Fibroblast of skin of right biceps (primary cell): Measurements from ENCODE around the gene SLC7A5.
"Not testable (repeated sequence)": the region's sequence is repeated elsewhere in the genome, so short reads cannot be mapped to it uniquely, and the experiment has no call there.

Experiments
- DNase-seq: peaks from one replicate; pipeline ENCODE4 v3.0.0-alpha.2; 2013

Gene SLC7A5

GRCh38 chr16:87869061-87869878, at the start of gene SLC7A5:
TSS of gene SLC7A5 (minus strand) at chr16:87869507. CDS start at chr16:87869422, 85 bp downstream.
- DNase-seq, result peak; percentile 89

DNA sequence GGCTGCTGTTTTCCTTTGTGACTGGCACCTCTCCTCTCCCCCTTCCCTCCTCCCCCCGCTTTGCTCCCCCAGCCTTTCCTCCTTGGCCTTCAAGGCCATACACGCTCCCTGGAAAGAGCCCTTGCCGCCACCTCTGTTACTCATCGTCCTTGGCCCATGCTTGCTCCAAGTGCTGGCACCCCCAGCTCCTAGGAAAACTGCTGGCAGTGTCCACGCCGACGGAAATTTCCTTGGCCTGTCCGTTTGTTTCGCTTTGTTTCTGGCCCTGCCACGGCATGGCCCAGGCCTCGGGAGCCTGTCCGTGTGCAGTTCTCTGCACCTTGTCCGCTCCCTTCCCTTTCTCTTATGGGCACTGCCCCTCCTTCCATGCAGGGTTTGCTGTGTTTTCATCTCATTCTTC, 49.0 kb upstream of the SLC7A5 start:
- DNase-seq, result no peak

DNA sequence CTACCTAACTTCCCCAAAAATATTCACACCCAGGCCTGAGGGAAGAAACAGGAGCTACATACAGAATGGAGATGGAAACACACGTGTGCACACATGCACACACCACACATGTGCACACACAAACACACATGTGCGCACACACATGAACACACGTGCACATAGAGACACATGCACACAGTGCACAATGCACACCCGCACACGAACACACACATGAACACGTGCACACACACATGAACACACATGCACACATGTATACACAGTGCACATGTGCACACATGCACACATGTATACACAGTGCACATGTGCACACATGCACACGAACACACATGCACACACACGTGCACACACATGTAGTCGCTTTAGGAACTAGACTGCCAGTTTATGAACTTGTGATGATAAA, 48.2 kb upstream of the SLC7A5 start:
- DNase-seq, result no peak

- DNase-seq, result no peak
Measured at GRCh38 chr16:87914812-87915211, 45.5 kb upstream of the SLC7A5 start.

- DNase-seq, result not testable (repeated sequence)
Measured at GRCh38 chr16:87914021-87914725, 44.9 kb upstream of the SLC7A5 start.

DNA sequence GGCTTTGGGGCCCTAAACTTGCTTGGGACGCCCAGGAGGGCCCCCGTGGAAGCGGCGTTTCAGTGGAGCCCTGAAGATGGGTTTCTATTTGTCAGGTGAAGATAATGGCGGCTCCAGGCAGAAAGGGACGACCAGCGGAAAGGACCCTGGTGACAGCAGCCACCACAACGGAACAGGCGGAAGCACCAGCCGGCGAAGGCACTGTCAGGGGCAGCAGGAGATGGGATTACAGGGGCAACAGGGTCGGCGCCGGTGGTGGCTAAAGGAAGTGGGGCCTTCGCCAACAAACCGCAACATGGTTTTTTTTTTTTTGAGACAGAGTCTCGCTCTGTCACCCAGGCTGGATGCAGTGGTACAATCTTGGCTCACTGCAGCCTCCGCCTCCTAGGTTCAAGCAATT, 43.4 kb upstream of the SLC7A5 start:
- not testable (repeated sequence) for DNase-seq

GRCh38 chr16:87911106-87911763, 41.9 kb upstream of the SLC7A5 start:
- peak; percentile 67 for DNase-seq

GRCh38 chr16:87909203-87909935, 40.1 kb upstream of the SLC7A5 start:
- DNase-seq, result peak; percentile 55

DNA sequence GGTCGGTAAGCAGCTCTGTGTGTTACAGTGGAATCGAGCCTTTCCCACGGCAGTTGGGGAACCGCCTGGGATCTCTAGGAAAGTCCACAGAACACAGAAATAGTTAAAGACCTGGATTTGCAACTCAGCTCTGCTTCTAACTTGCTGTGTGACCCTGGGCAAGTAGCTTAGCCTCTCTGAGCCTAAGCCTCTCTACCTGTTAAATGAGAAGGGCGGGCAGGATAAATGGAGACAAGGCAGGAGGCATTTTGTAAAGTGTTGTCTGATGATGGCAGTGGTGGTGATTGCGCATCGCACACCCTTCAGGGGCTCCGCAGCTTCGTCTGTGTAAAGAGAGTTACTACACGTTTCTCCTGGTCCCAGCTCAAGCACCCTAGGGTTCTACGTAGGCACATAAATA, 38.8 kb upstream of the SLC7A5 start:
- DNase-seq, result not testable (repeated sequence)

GRCh38 chr16:87905521-87905920, 36.2 kb upstream of the SLC7A5 start:
- not testable (repeated sequence) for DNase-seq

DNA sequence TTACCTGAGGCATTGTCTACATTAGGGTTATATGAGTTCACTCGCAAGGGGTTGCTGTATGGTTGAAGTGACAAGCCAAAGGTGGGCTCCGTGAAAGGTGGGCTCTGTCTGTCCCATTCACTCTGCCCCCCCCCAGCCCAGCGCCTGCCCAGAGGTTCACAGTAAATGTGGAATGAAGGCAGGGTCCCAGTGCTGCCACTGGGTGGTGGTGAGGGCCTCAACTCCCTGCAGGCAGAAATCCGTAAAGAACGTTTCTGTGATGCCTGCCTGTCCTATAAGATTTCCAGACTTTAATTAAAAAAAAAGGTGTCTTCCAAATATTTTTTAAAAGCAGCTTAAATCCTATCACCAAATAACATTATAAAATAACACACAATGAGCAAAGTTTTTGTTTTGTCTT, 35.7 kb upstream of the SLC7A5 start:
- not testable (repeated sequence) for DNase-seq

- DNase-seq, result not testable (repeated sequence)
Measured at GRCh38 chr16:87900489-87900888, 31.2 kb upstream of the SLC7A5 start.

- DNase-seq, result peak; percentile 30
Measured at GRCh38 chr16:87897521-87898505, 28.5 kb upstream of the SLC7A5 start.

- DNase-seq, result not testable (repeated sequence)
Measured at GRCh38 chr16:87896924-87897520, 27.7 kb upstream of the SLC7A5 start.

- peak; percentile 56 for DNase-seq
Measured at GRCh38 chr16:87896176-87896890, 27.0 kb upstream of the SLC7A5 start.

DNA sequence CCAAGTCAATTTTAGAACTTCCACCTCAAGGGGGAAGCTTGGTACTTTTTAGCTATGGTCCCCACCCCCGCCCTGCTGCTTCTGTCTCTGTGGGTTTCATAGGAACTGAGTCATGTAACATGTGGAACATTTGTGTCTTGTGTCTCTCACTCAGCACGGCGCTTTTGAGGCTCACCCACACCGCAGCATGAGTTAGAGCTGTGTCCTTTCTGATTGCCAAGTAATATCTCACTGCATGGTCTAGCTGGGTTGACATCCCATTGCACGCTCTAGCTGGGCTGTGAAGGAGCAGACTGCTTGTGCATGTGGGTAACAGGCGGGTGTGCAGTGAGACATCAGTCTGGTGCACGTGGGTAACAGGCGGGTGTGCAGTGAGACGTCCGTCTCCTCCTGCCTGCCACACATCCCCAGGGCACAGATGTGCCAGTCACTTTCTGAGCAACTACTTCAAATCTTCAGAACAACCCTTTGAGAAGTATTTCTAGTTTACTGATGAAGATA, 26.4 kb upstream of the SLC7A5 start:
- peak; percentile 92 for DNase-seq

DNA sequence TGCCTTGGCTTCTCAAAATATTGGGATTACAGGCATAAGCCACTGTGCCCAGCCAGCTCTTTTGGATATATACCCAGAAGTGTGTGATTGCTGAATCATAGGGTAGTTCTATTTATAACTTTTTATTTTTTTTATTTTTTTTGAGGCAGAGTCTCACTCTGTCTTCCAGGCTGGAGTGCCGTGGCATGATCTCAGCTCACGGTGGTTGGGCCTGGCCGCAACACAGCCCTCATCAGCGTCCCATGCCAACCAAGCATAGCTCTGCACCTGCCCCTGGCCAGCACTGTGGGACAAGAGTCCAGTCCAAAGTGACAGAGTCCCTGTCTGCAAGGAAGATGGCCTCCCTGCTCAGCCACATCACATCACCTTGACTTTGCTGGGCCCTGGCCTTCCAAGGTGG, 24.7 kb upstream of the SLC7A5 start:
- peak; percentile 46 for DNase-seq

- DNase-seq, result no peak
Measured at GRCh38 chr16:87891764-87892163, 22.5 kb upstream of the SLC7A5 start.

DNA sequence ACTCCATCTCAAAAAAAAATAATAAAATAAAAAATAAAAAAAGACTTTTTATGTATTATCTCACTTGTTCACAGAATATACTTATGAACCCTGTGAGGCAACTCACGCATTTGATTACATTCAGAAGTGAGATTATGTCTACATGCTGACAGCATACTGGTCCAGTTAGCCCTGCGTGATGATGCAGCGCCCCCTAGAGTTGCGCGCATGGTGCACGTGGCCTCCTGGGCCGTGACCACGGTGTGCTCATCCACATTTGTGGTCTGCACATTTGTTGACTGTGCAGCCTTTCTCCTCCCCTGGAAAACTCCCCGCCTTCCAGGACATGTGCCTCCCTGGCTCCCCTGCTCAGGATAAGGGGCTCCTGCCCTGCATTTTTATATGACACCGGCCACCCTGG, 20.5 kb upstream of the SLC7A5 start:
- DNase-seq, result not testable (repeated sequence)

GRCh38 chr16:87888346-87888745, 19.0 kb upstream of the SLC7A5 start:
- not testable (repeated sequence) for DNase-seq
